ENCODE measurements around the gene STX1A.

STX1A gene

GRCh38 chr7:73702226-73702625 lies 17.2 kb downstream of the STX1A start:
- TF ChIP-seq CTCF (IDR thresholded peaks at IDR 0.05; ENCODE audit: low read depth, low read length): no peak
- H3K4me3 ChIP-seq (ENCODE audit: low read depth, low read length): no peak overlapping the region

GRCh38 chr7:73701357-73701995 lies 18.0 kb downstream of the STX1A start:
- peak; percentile 67 for TF ChIP-seq CTCF (IDR thresholded peaks at IDR 0.05; ENCODE audit: low read depth, low read length)
- no peak overlapping the region for H3K4me3 ChIP-seq (ENCODE audit: low read depth, low read length)

- H3K4me3 ChIP-seq (ENCODE audit: low read depth, low read length): no peak overlapping the region
- no peak for TF ChIP-seq CTCF (IDR thresholded peaks at IDR 0.05; ENCODE audit: low read depth, low read length)
Measured at GRCh38 chr7:73700581-73701134, 18.8 kb downstream of the STX1A start.

- no peak overlapping the region for H3K4me3 ChIP-seq (ENCODE audit: low read depth, low read length)
- no peak for TF ChIP-seq CTCF (IDR thresholded peaks at IDR 0.05; ENCODE audit: low read depth, low read length)
Measured at GRCh38 chr7:73700069-73700423, 19.4 kb downstream of the STX1A start.

GRCh38 chr7:73699370-73700068 lies 19.9 kb downstream of the STX1A start:
- no peak for TF ChIP-seq CTCF (IDR thresholded peaks at IDR 0.05; ENCODE audit: low read depth, low read length)

GRCh38 chr7:73698410-73698809 lies 21.1 kb downstream of the STX1A start:
- TF ChIP-seq CTCF (IDR thresholded peaks at IDR 0.05; ENCODE audit: low read depth, low read length): no peak
- H3K4me3 ChIP-seq (ENCODE audit: low read depth, low read length): no peak overlapping the region

More at GRCh38 chr7:73699370-73700068, 19.9 kb downstream of the STX1A start:
- H3K4me3 ChIP-seq (ENCODE audit: low read depth, low read length): no peak overlapping the region

GRCh38 chr7:73696372-73696771 lies 23.1 kb downstream of the STX1A start:
- no peak overlapping the region for H3K4me3 ChIP-seq (ENCODE audit: low read depth, low read length)
- TF ChIP-seq CTCF (IDR thresholded peaks at IDR 0.05; ENCODE audit: low read depth, low read length): no peak

All from WI38 (cell line).